RWPE2 (cell line): Measurements from ENCODE around the gene CALM1.
A peak's percentile ranks its signal among the peaks of the same experiment; 100 is the strongest.

Source experiments
- ATAC-seq: fragments of 200-7000 bp; cut with Tn5 transposase; 3 replicates; pipeline ENCODE4 v1.9.1; 2021; ENCODE audit warnings: low read depth
- DNase-seq: peaks from one replicate; pipeline ENCODE4 v3.0.0-alpha.2; 2020; ENCODE audit warnings: low spot score
- H3K27ac ChIP-seq: fragments of 450-650 bp; 2 replicates; pipeline ENCODE4 v1.5.1; 2017; ENCODE audit warnings: mild to moderate bottlenecking; ENCODE audit not compliant: poor library complexity, severe bottlenecking
- H3K27me3 ChIP-seq: fragments of 250-450 bp; sonication (Bioruptor Pico); 2 replicates; pipeline ENCODE4 v1.5.1; 2021; ENCODE audit warnings: mild to moderate bottlenecking, moderate library complexity; ENCODE audit not compliant: insufficient read depth, poor library complexity, severe bottlenecking
- H3K36me3 ChIP-seq: fragments of 250-450 bp; sonication (Bioruptor Pico); 2 replicates; pipeline ENCODE4 v1.5.1; 2020; ENCODE audit warnings: low read depth, mild to moderate bottlenecking, moderate library complexity
- H3K4me1 ChIP-seq: fragments of 250-450 bp; sonication (Bioruptor Pico); 2 replicates; pipeline ENCODE4 v1.5.1; 2021; ENCODE audit warnings: mild to moderate bottlenecking, moderate library complexity; ENCODE audit not compliant: insufficient read depth, poor library complexity, severe bottlenecking
- H3K4me3 ChIP-seq: fragments of 250-450 bp; sonication (Bioruptor Pico); 2 replicates; pipeline ENCODE4 v1.5.1; 2021; ENCODE audit warnings: mild to moderate bottlenecking, moderate library complexity; ENCODE audit not compliant: severe bottlenecking
- H3K9me3 ChIP-seq: fragments of 250-450 bp; sonication (Bioruptor Pico); 2 replicates; pipeline ENCODE4 v1.5.1; 2021; ENCODE audit warnings: mild to moderate bottlenecking, moderate library complexity; ENCODE audit not compliant: severe bottlenecking
- TF ChIP-seq, protein P1 (sequence below): fragments of 450-650 bp; IDR thresholded peaks from one replicate; pipeline ENCODE4 v1.5.1; 2017; ENCODE audit warnings: mild to moderate bottlenecking, moderate library complexity; ENCODE audit not compliant: poor library complexity, severe bottlenecking

CALM1 gene

GRCh38 chr14:90424075-90424474, 27.2 kb downstream of the CALM1 start:
- Histone ChIP-seq H3K36me3 (no peaks in the 10 kb centered on the region), H3K27ac (no peak overlapping the region), H3K4me3 (no peak overlapping the region), H3K4me1 (peaks cover 4% of the 10 kb centered on the region), H3K27me3 (no peaks in the 10 kb centered on the region), H3K9me3 (no peaks in the 10 kb centered on the region)
- DNase-seq (no peak), ATAC-seq (no peak)
- TF ChIP-seq, protein P1, sequence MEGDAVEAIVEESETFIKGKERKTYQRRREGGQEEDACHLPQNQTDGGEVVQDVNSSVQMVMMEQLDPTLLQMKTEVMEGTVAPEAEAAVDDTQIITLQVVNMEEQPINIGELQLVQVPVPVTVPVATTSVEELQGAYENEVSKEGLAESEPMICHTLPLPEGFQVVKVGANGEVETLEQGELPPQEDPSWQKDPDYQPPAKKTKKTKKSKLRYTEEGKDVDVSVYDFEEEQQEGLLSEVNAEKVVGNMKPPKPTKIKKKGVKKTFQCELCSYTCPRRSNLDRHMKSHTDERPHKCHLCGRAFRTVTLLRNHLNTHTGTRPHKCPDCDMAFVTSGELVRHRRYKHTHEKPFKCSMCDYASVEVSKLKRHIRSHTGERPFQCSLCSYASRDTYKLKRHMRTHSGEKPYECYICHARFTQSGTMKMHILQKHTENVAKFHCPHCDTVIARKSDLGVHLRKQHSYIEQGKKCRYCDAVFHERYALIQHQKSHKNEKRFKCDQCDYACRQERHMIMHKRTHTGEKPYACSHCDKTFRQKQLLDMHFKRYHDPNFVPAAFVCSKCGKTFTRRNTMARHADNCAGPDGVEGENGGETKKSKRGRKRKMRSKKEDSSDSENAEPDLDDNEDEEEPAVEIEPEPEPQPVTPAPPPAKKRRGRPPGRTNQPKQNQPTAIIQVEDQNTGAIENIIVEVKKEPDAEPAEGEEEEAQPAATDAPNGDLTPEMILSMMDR = no peak

GRCh38 chr14:90424686-90425372, 28.0 kb downstream of the CALM1 start:
- TF ChIP-seq, protein P1 = no peak
- ATAC-seq (no peak), DNase-seq (no peak)
- Histone ChIP-seq H3K36me3 (no peaks in the 10 kb centered on the region), H3K9me3 (no peaks in the 10 kb centered on the region), H3K4me3 (no peak overlapping the region), H3K27me3 (no peaks in the 10 kb centered on the region), H3K4me1 (no peaks in the 10 kb centered on the region), H3K27ac (no peak overlapping the region)

- ATAC-seq (no peak), DNase-seq (no peak)
- H3K27me3 ChIP-seq = no peaks in the 10 kb centered on the region
- H3K4me3 ChIP-seq = no peak overlapping the region
- H3K4me1 ChIP-seq = no peaks in the 10 kb centered on the region
- H3K36me3 ChIP-seq = no peaks in the 10 kb centered on the region
- no peak overlapping the region for H3K27ac ChIP-seq
- no peaks in the 10 kb centered on the region for H3K9me3 ChIP-seq
- TF ChIP-seq, protein P1 = no peak
Observed at GRCh38 chr14:90425373-90425879, 28.6 kb downstream of the CALM1 start.

GRCh38 chr14:90426031-90426540, 29.3 kb downstream of the CALM1 start:
- Histone ChIP-seq H3K36me3 (no peaks in the 10 kb centered on the region), H3K27ac (no peak overlapping the region), H3K4me3 (no peak overlapping the region), H3K27me3 (no peaks in the 10 kb centered on the region), H3K4me1 (no peaks in the 10 kb centered on the region), H3K9me3 (no peaks in the 10 kb centered on the region)
- ATAC-seq (no peak), DNase-seq (no peak)
- TF ChIP-seq, protein P1 = no peak

DNA sequence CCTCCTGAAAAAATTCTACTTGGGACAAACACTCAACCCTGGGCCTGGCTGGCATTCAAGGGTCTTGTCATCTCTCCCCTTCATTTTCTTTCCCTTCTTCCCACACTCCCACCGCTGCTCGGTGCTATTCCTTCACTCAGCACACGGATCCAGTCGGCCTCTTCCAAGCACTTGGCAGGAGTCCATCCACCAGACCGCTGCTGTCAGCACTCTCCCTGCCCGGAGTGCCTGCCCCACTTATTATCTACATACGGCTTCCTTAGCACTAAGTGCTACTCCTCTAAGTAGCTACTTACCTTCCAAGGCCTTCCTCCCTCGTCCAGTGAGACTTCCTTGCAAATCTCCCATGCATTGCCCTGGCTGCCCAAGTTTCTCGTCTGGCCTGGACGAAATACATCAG, 29.8 kb downstream of the CALM1 start:
- TF ChIP-seq, protein P1 = no peak
- Histone ChIP-seq H3K27me3 (no peaks in the 10 kb centered on the region), H3K9me3 (no peaks in the 10 kb centered on the region), H3K4me1 (no peaks in the 10 kb centered on the region), H3K36me3 (no peaks in the 10 kb centered on the region), H3K4me3 (no peak overlapping the region), H3K27ac (no peak overlapping the region)
- ATAC-seq (peak; percentile 35; the same call in 2 of the 3 replicates), DNase-seq (no peak)
